ENCODE measurements around the gene CNOT3. TPM values are rescaled to one million over a fixed set of nuclear protein-coding genes. Genes with fewer than 3 reads are reported as not detected.

CNOT3 gene
- total and polyA plus RNA-seq, 9 of the 15 experiments (the other 6 are each of a cell fraction or from before 2014, with no cell fraction given), result 0.27 to 60.4 (median 9.9) TPM

DNA sequence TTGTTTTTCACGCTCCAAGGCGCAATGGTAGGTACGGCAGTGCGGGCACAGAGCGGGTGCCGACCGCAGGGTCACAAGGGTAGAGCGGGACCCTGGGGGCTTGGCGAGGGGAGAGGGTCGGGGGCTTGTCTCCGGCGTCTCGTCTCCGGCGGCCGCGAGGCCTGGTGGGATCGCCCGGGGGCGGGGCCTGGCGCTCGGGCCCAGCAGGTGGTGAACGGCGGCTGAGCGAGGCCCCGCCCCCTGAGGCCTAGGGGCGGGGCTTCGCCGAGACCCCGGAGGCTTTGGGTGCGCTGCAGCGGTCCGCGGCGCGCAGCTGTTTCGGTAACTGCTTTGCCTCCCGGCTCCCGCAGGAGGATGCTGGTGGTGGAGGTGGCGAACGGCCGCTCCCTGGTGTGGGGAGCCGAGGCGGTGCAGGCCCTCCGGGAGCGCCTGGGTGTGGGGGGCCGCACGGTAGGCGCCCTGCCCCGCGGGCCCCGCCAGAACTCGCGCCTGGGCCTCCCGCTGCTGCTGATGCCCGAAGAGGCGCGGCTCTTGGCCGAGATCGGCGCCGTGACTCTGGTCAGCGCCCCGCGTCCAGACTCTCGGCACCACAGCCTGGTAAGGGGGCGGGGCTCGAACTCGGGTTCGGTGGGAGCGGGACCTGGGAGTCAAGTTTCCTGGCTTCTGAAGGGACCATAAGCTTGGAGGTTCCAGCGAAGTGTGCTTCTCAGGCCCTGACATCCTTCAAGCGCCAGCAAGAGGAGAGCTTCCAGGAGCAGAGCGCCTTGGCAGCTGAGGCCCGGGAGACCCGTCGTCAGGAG, 53.6 kb downstream of the CNOT3 start, which contains the start of gene TSEN34 (continued):
- TF ChIP-seq RREB1 (CRISPR knock-in tag; IDR thresholded peaks at IDR 0.05) (no peak), HDAC1 (IDR thresholded peaks at IDR 0.05) (peak in 1 of 2 experiments; percentile 80; a peak in 2 of 4 replicates), RHOXF2B (CRISPR knock-in tag; conservative IDR thresholded peaks at IDR 0.05) (no peak), CREB3 (tag; conservative IDR thresholded peaks at IDR 0.05; ENCODE audit: low read depth) (no peak), TBP (optimal IDR thresholded peaks at IDR 0.05; ENCODE audit: low read depth, low read length) (peak; percentile 42), PHB2 (IDR thresholded peaks at IDR 0.05; ENCODE audit: low read depth) (no peak), RB1 (IDR thresholded peaks at IDR 0.05; ENCODE audit: low read depth) (peak; percentile 67), SMAD4 (CRISPR knock-in tag; conservative IDR thresholded peaks at IDR 0.05) (0 out of 2 replicates have a peak, but pooled peaks have one; percentile 56), ATF7 (IDR thresholded peaks at IDR 0.05) (peak; percentile 79), PHF20 (IDR thresholded peaks at IDR 0.05; ENCODE audit: partially characterized antibody) (peak; percentile 47), HBP1 (CRISPR knock-in tag; IDR thresholded peaks at IDR 0.05) (no peak)
- TF ChIP-seq, protein P1, sequence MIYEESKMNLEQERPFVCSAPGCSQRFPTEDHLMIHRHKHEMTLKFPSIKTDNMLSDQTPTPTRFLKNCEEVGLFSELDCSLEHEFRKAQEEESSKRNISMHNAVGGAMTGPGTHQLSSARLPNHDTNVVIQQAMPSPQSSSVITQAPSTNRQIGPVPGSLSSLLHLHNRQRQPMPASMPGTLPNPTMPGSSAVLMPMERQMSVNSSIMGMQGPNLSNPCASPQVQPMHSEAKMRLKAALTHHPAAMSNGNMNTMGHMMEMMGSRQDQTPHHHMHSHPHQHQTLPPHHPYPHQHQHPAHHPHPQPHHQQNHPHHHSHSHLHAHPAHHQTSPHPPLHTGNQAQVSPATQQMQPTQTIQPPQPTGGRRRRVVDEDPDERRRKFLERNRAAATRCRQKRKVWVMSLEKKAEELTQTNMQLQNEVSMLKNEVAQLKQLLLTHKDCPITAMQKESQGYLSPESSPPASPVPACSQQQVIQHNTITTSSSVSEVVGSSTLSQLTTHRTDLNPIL (CRISPR knock-in tag; IDR thresholded peaks at IDR 0.05), result no peak
- TF ChIP-seq, protein P2, sequence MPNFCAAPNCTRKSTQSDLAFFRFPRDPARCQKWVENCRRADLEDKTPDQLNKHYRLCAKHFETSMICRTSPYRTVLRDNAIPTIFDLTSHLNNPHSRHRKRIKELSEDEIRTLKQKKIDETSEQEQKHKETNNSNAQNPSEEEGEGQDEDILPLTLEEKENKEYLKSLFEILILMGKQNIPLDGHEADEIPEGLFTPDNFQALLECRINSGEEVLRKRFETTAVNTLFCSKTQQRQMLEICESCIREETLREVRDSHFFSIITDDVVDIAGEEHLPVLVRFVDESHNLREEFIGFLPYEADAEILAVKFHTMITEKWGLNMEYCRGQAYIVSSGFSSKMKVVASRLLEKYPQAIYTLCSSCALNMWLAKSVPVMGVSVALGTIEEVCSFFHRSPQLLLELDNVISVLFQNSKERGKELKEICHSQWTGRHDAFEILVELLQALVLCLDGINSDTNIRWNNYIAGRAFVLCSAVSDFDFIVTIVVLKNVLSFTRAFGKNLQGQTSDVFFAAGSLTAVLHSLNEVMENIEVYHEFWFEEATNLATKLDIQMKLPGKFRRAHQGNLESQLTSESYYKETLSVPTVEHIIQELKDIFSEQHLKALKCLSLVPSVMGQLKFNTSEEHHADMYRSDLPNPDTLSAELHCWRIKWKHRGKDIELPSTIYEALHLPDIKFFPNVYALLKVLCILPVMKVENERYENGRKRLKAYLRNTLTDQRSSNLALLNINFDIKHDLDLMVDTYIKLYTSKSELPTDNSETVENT (CRISPR knock-in tag; IDR thresholded peaks at IDR 0.05), result peak; percentile 41; the same call in 1 of the 2 replicates

Data from K562 (cell line).